Measurements from ENCODE around the gene NFE2L2. TPM values are rescaled to one million over a fixed set of nuclear protein-coding genes. Genes with fewer than 3 reads are reported as not detected.

The NFE2L2 gene
- total and polyA plus RNA-seq, 2 donors (not counting 3 experiments of a cell fraction or from before 2014, with no cell fraction given): 57.1 to 66.2 TPM

GRCh38 chr2:177246000-177246399, 18.5 kb downstream of the NFE2L2 start:
- no peak overlapping the region for H3K4me2 ChIP-seq (ENCODE audit: insufficient read depth, low read length)
- intact Hi-C loops (cut with micrococcal nuclease): no loop called here
- ChIA-PET POLR2A (interaction anchor here (0.6 to 1.1 kb wide), 2 partner anchors 17 to 506 kb away, joined by 3 to 5 read pairs; no protein-coding TSS in a partner anchor), CTCF (interaction anchor here (1.0 to 2.6 kb wide), 4 partner anchors 8 to 81 kb away, joined by 3 to 20 read pairs (median 8); partner anchors contain the start of gene NFE2L2)
- no peak overlapping the region for H2AFZ ChIP-seq (ENCODE audit: low read depth, low read length)
- peak overlapping the region; percentile 50 for H3K27ac ChIP-seq (ENCODE audit: insufficient read depth, low read depth, low read length)
- peaks cover 49% of the 10 kb centered on the region for H3K4me1 ChIP-seq (ENCODE audit: control insufficient read depth, extremely low read depth, insufficient read depth, low read length)
- peak overlapping the region; percentile 18 for H3K9ac ChIP-seq (replicated peaks; ENCODE audit: extremely low read depth, insufficient read depth, low read length)
- no peak overlapping the region for H3K4me3 ChIP-seq (replicated peaks in 1 of 3; ENCODE audit: insufficient read depth in 1 of 3, low read depth in 1 of 3, low read length in 3 of 3)
- dilution Hi-C loops (cut with MboI; ENCODE audit: extremely low pct_ligation_motif_present, low sequenced_read_pairs): no loop called here
- no peaks in the 10 kb centered on the region for H3K9me1 ChIP-seq (replicated peaks; ENCODE audit: control insufficient read depth, extremely low read depth, insufficient read depth, low read length)
- no peaks in the 10 kb centered on the region for H3K36me3 ChIP-seq (ENCODE audit: control insufficient read depth in 2 of 2, extremely low read depth in 1 of 2, insufficient read depth in 2 of 2, low read length in 2 of 2)
- no TSS peak for BruUV-seq (replicated peaks)
- H4K20me1 ChIP-seq (replicated peaks; ENCODE audit: control insufficient read depth, extremely low read depth, insufficient read depth, low read length): no peaks in the 10 kb centered on the region
- no peaks in the 10 kb centered on the region for H3K9me3 ChIP-seq (replicated peaks; ENCODE audit: control insufficient read depth, insufficient read depth, low read length)
- peaks cover 93% of the 10 kb centered on the region for H3K79me2 ChIP-seq (ENCODE audit: control insufficient read depth, insufficient read depth, low read length)
- TF ChIP-seq POLR2AphosphoS5 (IDR thresholded peaks at IDR 0.05; ENCODE audit: insufficient read depth, low read depth, low read length): no peak
- no peak for TF ChIP-seq FOS (IDR thresholded peaks at IDR 0.05; ENCODE audit: borderline replicate concordance, insufficient read depth, low read length)
- no peak for TF ChIP-seq MAX (IDR thresholded peaks at IDR 0.05; ENCODE audit: insufficient read depth, insufficient read length)
- no peak for TF ChIP-seq POLR2A (IDR thresholded peaks at IDR 0.05; ENCODE audit: low read depth, low read length)
- no peak for TF ChIP-seq JUN (IDR thresholded peaks at IDR 0.05; ENCODE audit: borderline replicate concordance, insufficient read depth, insufficient read length, low read depth)
- TF ChIP-seq MYC (IDR thresholded peaks at IDR 0.05; ENCODE audit: low read depth, low read length): no peak
- TF ChIP-seq EZH2 (IDR thresholded peaks at IDR 0.05; ENCODE audit: borderline replicate concordance, low read depth, low read length, severe bottlenecking): no peak
- no peak for TF ChIP-seq CTCF (IDR thresholded peaks at IDR 0.05; ENCODE audit: extremely low read depth in 1 of 2, insufficient read depth in 1 of 2, low read depth in 1 of 2, low read length in 2 of 2)
- no peak for TF ChIP-seq GATA2 (IDR thresholded peaks at IDR 0.05; ENCODE audit: insufficient read depth, insufficient read length, low read depth, low read length)
- DNase-seq (ENCODE audit: low read depth, low spot score) (no peak), FAIRE-seq (no peak)
- H3K27me3 ChIP-seq (ENCODE audit: control insufficient read depth in 2 of 2, insufficient read depth in 2 of 2, low read length in 2 of 2): no peaks in the 10 kb centered on the region
